Sigmoid colon (tissue), 7 donors: ENCODE measurements around the gene CYBA. TPM values are rescaled to one million over a fixed set of nuclear protein-coding genes. Genes with fewer than 3 reads are reported as not detected.

Experiments
- DNase-seq: peaks from one replicate; pipeline ENCODE4 v3.0.0-alpha.2; 2019
- H3K27ac ChIP-seq, 4 donors: fragments of 200-600 bp; sonication (generic); one replicate each; pipeline ENCODE4 v1.5.1; 2016 to 2019; ENCODE audit warnings: mild to moderate bottlenecking in 1 of 4
- H3K27me3 ChIP-seq, 3 donors: fragments of 200-600 bp; sonication (generic); one replicate each; pipeline ENCODE4 v1.5.1; 2019; ENCODE audit warnings: mild to moderate bottlenecking in 1 of 3
- H3K36me3 ChIP-seq, 4 donors: fragments of 200-600 bp; sonication (generic); one replicate each; pipeline ENCODE4 v1.5.1; 2016 to 2019
- H3K4me1 ChIP-seq, 4 donors: fragments of 200-600 bp; sonication (generic); one replicate each; pipeline ENCODE4 v1.5.1; 2017 to 2019
- H3K4me3 ChIP-seq, 4 donors: fragments of 200-600 bp; sonication (generic); one replicate each; pipeline ENCODE4 v1.5.1; 2017 to 2019; ENCODE audit warnings: mild to moderate bottlenecking in 2 of 4, moderate library complexity in 1 of 4
- H3K9me3 ChIP-seq, 4 donors: fragments of 200-600 bp in 3 of 4; sonication (generic) in 3 of 4; one replicate each; pipeline versions ENCODE4 v1.5.1 to v1.6.1; 2013 to 2019
- CTCF ChIP-seq, 4 experiments: fragments of 450-650 bp in 3 of 4; fragments of 200-600 bp in 1 of 4; IDR thresholded peaks; one replicate each; pipeline ENCODE4 v1.5.1; 2016 to 2019; ENCODE audit warnings: antibody characterized with exemption in 4 of 4, mild to moderate bottlenecking in 3 of 4, moderate library complexity in 2 of 4
- EP300 ChIP-seq, 4 donors: sonication (generic); formaldehyde crosslinking; IDR thresholded peaks; one replicate each; pipeline ENCODE4 v1.6.1; 2017; ENCODE audit warnings: antibody characterized with exemption in 4 of 4
- POLR2A ChIP-seq, 2 donors: fragments of 450-650 bp; IDR thresholded peaks; one replicate each; pipeline ENCODE4 v1.6.1; 2016; ENCODE audit warnings: antibody characterized with exemption in 2 of 2, mild to moderate bottlenecking in 2 of 2, moderate library complexity in 2 of 2
- POLR2AphosphoS5 ChIP-seq, 4 donors: sonication (generic); formaldehyde crosslinking; IDR thresholded peaks; one replicate each; pipeline ENCODE4 v1.6.1; 2017; ENCODE audit warnings: antibody characterized with exemption in 4 of 4
- WGBS, 2 donors: extraction: QIAGEN DNeasy Blood & Tissue Kit; methylation state at CpG; one replicate each; pipeline ENCODE4 v1.1.7; 2013; 5-methylcytosine and 5-hydroxymethylcytosine counted together
- intact Hi-C: fragments of 100-400 bp; cut with DNase I; formaldehyde crosslinking; loops from one replicate; pipeline ENCODE4 v1.15.1; 2023
- polyA plus RNA-seq, 3 donors: library from polyadenylated mRNA; stranded (reverse); fragments of 200-250 nt; gene quantifications; one replicate each; pipeline ENCODE4 v1.2.3, GENCODE V29; 2013
- total RNA-seq, 4 donors: library from RNA; depleted of rRNA; stranded (reverse); fragments of >200 nt; gene quantifications; one replicate each; pipeline ENCODE4 v1.1.0, GENCODE V29; 2016
- donor health status: healthy with polysubstance abuse.
- donor health status: Bipolar disorder and iron deficiency.
- donor health status: healthy.

The CYBA gene
- total and polyA plus RNA-seq, 7 donors = 63.1 to 429 (median 124) TPM

DNA sequence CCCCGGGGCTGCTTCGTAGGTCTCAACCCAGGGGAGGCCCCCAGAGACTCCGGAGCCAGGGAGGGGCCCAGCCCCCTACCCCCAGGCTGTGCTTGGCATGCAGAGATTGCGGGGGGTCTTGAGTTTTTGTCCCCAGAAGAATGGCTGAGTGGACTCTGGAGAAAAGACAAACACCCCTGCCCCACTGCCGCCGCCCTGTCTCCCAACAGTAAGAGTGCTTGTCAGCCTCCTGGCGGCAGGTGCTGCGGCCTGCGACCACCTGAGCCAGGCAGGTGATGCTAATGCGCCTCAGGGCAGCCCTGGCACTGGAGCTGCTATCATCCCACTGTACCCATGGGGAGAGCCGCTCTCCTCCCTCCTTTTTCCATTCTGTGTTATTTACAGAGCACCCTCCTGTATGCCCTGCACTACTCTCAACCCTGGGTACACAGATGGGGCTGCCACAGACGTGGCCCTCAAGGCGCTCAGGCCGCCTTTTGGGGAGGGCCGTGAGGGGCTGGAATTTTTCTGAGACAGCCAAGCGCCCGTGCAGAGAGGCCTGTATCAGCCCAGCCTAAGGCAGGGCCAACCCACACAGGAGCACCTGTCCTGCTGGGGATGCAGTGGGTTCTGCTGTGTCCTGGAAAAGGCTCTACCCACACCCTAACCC lies 15.1 kb downstream of the CYBA start:
- no peaks in the 10 kb centered on the region for H3K9me3 ChIP-seq
- intact Hi-C loops = no loop called here
- H3K36me3 ChIP-seq = peaks cover 12 to 23% (median 16%) of the 10 kb centered on the region in 4 donors
- DNase-seq = no peak
- WGBS, 2 donors = 88 to 89% methylated on average over 17 of the region's 17 CpGs
- H3K4me3 ChIP-seq = no peak overlapping the region
- H3K27me3 ChIP-seq = peaks cover 28 to 74% (median 61%) of the 10 kb centered on the region in 3 donors
- peaks cover 0 to 19% (median 17%) of the 10 kb centered on the region in 4 donors for H3K4me1 ChIP-seq
- no peak overlapping the region for H3K27ac ChIP-seq
- TF ChIP-seq POLR2A (IDR thresholded peaks at IDR 0.05) = no peak
- no peak for TF ChIP-seq EP300 (IDR thresholded peaks at IDR 0.05)
- TF ChIP-seq POLR2AphosphoS5 (IDR thresholded peaks at IDR 0.05) = no peak

DNA sequence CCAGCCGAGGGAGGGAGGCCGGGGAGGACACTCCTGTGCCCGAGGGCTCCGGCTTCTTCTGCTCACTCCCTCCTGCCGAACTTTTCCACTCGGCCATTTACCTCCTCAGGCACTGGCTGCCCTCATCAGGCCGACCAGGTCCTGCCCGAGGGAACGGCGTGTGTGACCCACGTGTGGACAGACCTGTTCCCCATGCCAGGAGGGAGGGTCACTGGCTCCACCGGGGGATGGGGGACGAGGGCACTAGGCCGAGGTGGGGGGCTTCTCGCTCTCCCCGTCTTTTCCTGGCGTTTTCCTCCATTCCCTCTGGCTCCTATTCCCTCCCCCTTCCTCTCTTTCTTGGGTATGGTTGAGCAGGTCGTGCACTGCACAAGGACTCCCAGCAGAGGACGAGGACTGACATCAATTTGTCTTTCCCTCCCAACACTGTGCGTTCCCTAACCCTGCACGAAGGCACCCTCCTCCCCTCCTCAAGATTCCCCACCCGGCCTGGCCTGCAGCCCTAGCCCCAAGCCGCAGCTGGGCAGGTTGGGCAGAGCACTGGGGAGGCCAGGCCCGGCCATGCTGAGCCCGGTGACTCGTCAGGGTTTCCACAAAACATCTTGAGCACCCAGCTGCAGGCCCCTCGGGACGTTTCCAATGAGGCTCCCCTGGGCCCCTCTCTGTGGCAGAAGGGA lies 15.7 kb downstream of the CYBA start:
- Histone ChIP-seq H3K27ac (no peak overlapping the region), H3K27me3 (peaks cover 25 to 67% (median 60%) of the 10 kb centered on the region in 3 donors), H3K4me3 (peak overlapping the region in 3 of 4 donors; percentile 29 to 39 (median 36)), H3K36me3 (peaks cover 16 to 29% (median 23%) of the 10 kb centered on the region in 4 donors), H3K4me1 (peaks cover 0 to 19% (median 17%) of the 10 kb centered on the region in 4 donors), H3K9me3 (no peaks in the 10 kb centered on the region)
- DNase-seq = no peak
- intact Hi-C loops = no loop called here
- 36 to 37% methylated on average over 28 of the region's 28 CpGs for WGBS, 2 donors
- TF ChIP-seq POLR2A (IDR thresholded peaks at IDR 0.05) = no peak
- no peak for TF ChIP-seq EP300 (IDR thresholded peaks at IDR 0.05)
- no peak for TF ChIP-seq CTCF (IDR thresholded peaks at IDR 0.05)
- no peak for TF ChIP-seq POLR2AphosphoS5 (IDR thresholded peaks at IDR 0.05)

- H3K4me3 ChIP-seq = peak overlapping the region in 3 of 4 donors; percentile 29 to 39 (median 36)
- H3K36me3 ChIP-seq = peaks cover 16 to 37% (median 30%) of the 10 kb centered on the region in 4 donors
- no peak overlapping the region for H3K27ac ChIP-seq
- WGBS, 2 donors = 2 to 3% methylated on average over 80 to 81 of the region's 82 CpGs
- intact Hi-C loops = no loop called here
- H3K9me3 ChIP-seq = no peaks in the 10 kb centered on the region
- H3K4me1 ChIP-seq = peaks cover 0 to 18% (median 15%) of the 10 kb centered on the region in 4 donors
- DNase-seq = no peak
- peaks cover 18 to 60% (median 53%) of the 10 kb centered on the region in 3 donors for H3K27me3 ChIP-seq
- TF ChIP-seq CTCF (IDR thresholded peaks at IDR 0.05) = no peak
- no peak for TF ChIP-seq EP300 (IDR thresholded peaks at IDR 0.05)
- no peak for TF ChIP-seq POLR2AphosphoS5 (IDR thresholded peaks at IDR 0.05)
- TF ChIP-seq POLR2A (IDR thresholded peaks at IDR 0.05) = no peak
Observed at GRCh38 chr16:88634141-88634993, 16.5 kb downstream of the CYBA start.

GRCh38 chr16:88633684-88634140 lies 17.1 kb downstream of the CYBA start:
- peaks cover 16 to 43% (median 32%) of the 10 kb centered on the region in 4 donors for H3K36me3 ChIP-seq

More at GRCh38 chr16:88633684-88634140, 17.1 kb downstream of the CYBA start:
- Histone ChIP-seq H3K4me3 (peak overlapping the region in 3 of 4 donors; percentile 29 to 39 (median 36)), H3K27me3 (peaks cover 12 to 53% (median 46%) of the 10 kb centered on the region in 3 donors), H3K4me1 (peaks cover 0 to 18% (median 15%) of the 10 kb centered on the region in 4 donors), H3K9me3 (no peaks in the 10 kb centered on the region), H3K27ac (no peak overlapping the region)
- DNase-seq = no peak
- no peak for TF ChIP-seq POLR2A (IDR thresholded peaks at IDR 0.05)
- TF ChIP-seq POLR2AphosphoS5 (IDR thresholded peaks at IDR 0.05) = no peak
- TF ChIP-seq CTCF (IDR thresholded peaks at IDR 0.05) = no peak
- TF ChIP-seq EP300 (IDR thresholded peaks at IDR 0.05) = no peak
- 6 to 18% methylated on average over 23 of the region's 23 CpGs for WGBS, 2 donors
- intact Hi-C loops = no loop called here
